GM19372 (cell line): Measurements from ENCODE around the gene CPN2.

ENCODE experiments used
- ATAC-seq: cut with Tn5 transposase; IDR thresholded peaks from one replicate; pipeline ENCODE4 v1.9.1; 2021; ENCODE audit warnings: mild to moderate bottlenecking, low read depth, moderate library complexity; ENCODE audit not compliant: unreplicated experiment

CPN2 gene

GRCh38 chr3:194351080-194351672 is at the start of gene CPN2:
CPN2 (minus strand) TSS chr3:194351328; CDS start chr3:194342702, 8,626 bp downstream.
- no peak for ATAC-seq

GRCh38 chr3:194399874-194400411 is 48.8 kb upstream of the CPN2 start:
- no peak for ATAC-seq

- ATAC-seq: no peak
Observed at GRCh38 chr3:194399166-194399565, 48.0 kb upstream of the CPN2 start, which contains the start of gene GP5. GP5 (minus strand) TSS chr3:194399266; CDS start chr3:194398282, 984 bp downstream.

GRCh38 chr3:194397757-194398312 is 46.7 kb upstream of the CPN2 start:
- no peak for ATAC-seq

GRCh38 chr3:194396859-194397756 is 46.0 kb upstream of the CPN2 start:
- no peak for ATAC-seq

- ATAC-seq: no peak
Observed at GRCh38 chr3:194396539-194396858, 45.4 kb upstream of the CPN2 start.

GRCh38 chr3:194395778-194396538 is 44.8 kb upstream of the CPN2 start:
- ATAC-seq: no peak

GRCh38 chr3:194395212-194395611 is 44.1 kb upstream of the CPN2 start:
- ATAC-seq: no peak

GRCh38 chr3:194392576-194392975 is 41.4 kb upstream of the CPN2 start:
- ATAC-seq: no peak

GRCh38 chr3:194390835-194391234 is 39.7 kb upstream of the CPN2 start:
- no peak for ATAC-seq

- ATAC-seq: no peak
Observed at GRCh38 chr3:194389269-194389668, 38.1 kb upstream of the CPN2 start.

GRCh38 chr3:194387926-194388418 is 36.8 kb upstream of the CPN2 start:
- ATAC-seq: no peak

GRCh38 chr3:194387276-194387675 is 36.1 kb upstream of the CPN2 start:
- ATAC-seq: no peak

- ATAC-seq: no peak
Observed at GRCh38 chr3:194386648-194387047, 35.5 kb upstream of the CPN2 start.

- ATAC-seq: no peak
Observed at GRCh38 chr3:194386066-194386465, 34.9 kb upstream of the CPN2 start.

- no peak for ATAC-seq
Observed at GRCh38 chr3:194384569-194385001, 33.5 kb upstream of the CPN2 start.

- no peak for ATAC-seq
Observed at GRCh38 chr3:194384156-194384555, 33.0 kb upstream of the CPN2 start.

GRCh38 chr3:194383276-194383940 is 32.3 kb upstream of the CPN2 start:
- ATAC-seq: no peak

GRCh38 chr3:194382892-194383223 is 31.7 kb upstream of the CPN2 start:
- ATAC-seq: no peak
